HEK293T (cell line): ENCODE measurements around the gene KLC1.

ENCODE experiments used
- CTCF ChIA-PET: fragments of 350-600 bp; formaldehyde crosslinking; extraction: SDS; loops from one replicate; lab custom pipeline; 2021; ENCODE audit warnings: antibody characterized with exemption, inconsistent platforms; lab: Yijun Ruan, JAX
- POLR2A ChIA-PET: fragments of 350-600 bp; formaldehyde crosslinking; extraction: SDS; loops from one replicate; lab custom pipeline; 2020; ENCODE audit warnings: antibody characterized with exemption, inconsistent platforms; lab: Yijun Ruan, JAX
- DNase-seq: peaks from one replicate; pipeline ENCODE4 v3.0.0; 2012; ENCODE audit warnings: mixed read lengths; ENCODE audit errors: extremely low spot score
- ARNT ChIP-seq: fragments of 450-650 bp; IDR thresholded peaks from 2 replicates; pipeline ENCODE4 v1.6.1; 2017; ENCODE audit warnings: mild to moderate bottlenecking
- BHLHE40 ChIP-seq: fragments of 450-650 bp; IDR thresholded peaks from 2 replicates; pipeline ENCODE4 v1.6.1; 2016; ENCODE audit warnings: mild to moderate bottlenecking, moderate library complexity, borderline replicate concordance
- CTBP1 ChIP-seq: fragments of 450-650 bp; IDR thresholded peaks from 2 replicates; pipeline ENCODE4 v1.6.1; 2016; ENCODE audit warnings: borderline replicate concordance
- ELF4 ChIP-seq: fragments of 450-650 bp; IDR thresholded peaks from 2 replicates; pipeline ENCODE4 v1.6.1; 2017; ENCODE audit warnings: antibody characterized with exemption
- FOXA1 ChIP-seq: fragments of 450-650 bp; IDR thresholded peaks from 2 replicates; pipeline ENCODE4 v1.6.1; 2016; ENCODE audit warnings: mild to moderate bottlenecking
- FOXK2 ChIP-seq: fragments of 450-650 bp; IDR thresholded peaks from 2 replicates; pipeline ENCODE4 v1.6.1; 2016; ENCODE audit warnings: mild to moderate bottlenecking
- FOXM1 ChIP-seq: fragments of 450-650 bp; IDR thresholded peaks from 2 replicates; pipeline ENCODE4 v1.6.1; 2017; ENCODE audit warnings: mild to moderate bottlenecking, borderline replicate concordance
- HDGF ChIP-seq: fragments of 450-650 bp; IDR thresholded peaks from 2 replicates; pipeline ENCODE4 v1.6.1; 2017; ENCODE audit warnings: antibody characterized with exemption, borderline replicate concordance
- L3MBTL2 ChIP-seq: fragments of 450-650 bp; conservative IDR thresholded peaks from 2 replicates; pipeline ENCODE4 v1.6.1; 2016; ENCODE audit warnings: mild to moderate bottlenecking
- LEF1 ChIP-seq: fragments of 450-650 bp; IDR thresholded peaks from 2 replicates; pipeline ENCODE4 v1.6.1; 2017; ENCODE audit warnings: mild to moderate bottlenecking, borderline replicate concordance
- NFRKB ChIP-seq: fragments of 450-650 bp; IDR thresholded peaks from 2 replicates; pipeline ENCODE4 v1.6.1; 2016; ENCODE audit warnings: mild to moderate bottlenecking, moderate library complexity
- SP1 ChIP-seq: fragments of 450-650 bp; IDR thresholded peaks from 2 replicates; pipeline ENCODE4 v1.6.1; 2017
- SUZ12 ChIP-seq: fragments of 450-650 bp; IDR thresholded peaks from 2 replicates; pipeline ENCODE4 v1.6.1; 2016; ENCODE audit warnings: mild to moderate bottlenecking
- TARDBP ChIP-seq: fragments of 450-650 bp; IDR thresholded peaks from 2 replicates; pipeline ENCODE4 v1.6.1; 2016
- ZNF384 ChIP-seq: fragments of 450-650 bp; IDR thresholded peaks from 2 replicates; pipeline ENCODE4 v1.6.1; 2016
- TF ChIP-seq, protein P1 (sequence below): fragments of 450-650 bp; IDR thresholded peaks from 2 replicates; pipeline ENCODE4 v1.6.1; 2016

KLC1 gene

DNA sequence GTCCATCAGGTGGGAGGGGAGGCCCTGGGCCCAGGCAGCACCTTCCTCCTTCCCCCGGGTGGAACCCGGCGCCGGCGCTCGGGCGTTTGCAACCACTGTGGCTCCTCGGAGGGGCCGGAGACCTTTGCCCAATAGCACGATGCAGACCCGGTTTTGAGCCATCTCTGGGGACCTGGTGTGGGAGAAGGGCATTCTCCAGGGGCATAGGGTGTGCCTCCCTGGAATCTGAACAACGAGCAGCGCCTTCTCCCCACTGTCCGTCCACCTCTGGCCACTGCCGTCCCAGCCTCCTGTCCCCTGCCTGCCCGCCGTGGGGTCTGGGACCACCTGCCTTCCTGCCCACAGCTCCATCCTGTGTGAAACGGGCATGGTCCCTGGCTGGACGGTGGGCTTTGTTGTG is 99.1 kb downstream of the KLC1 start:
- TF ChIP-seq ZNF384 (no peak), TARDBP (no peak), ARNT (no peak)
- POLR2A ChIA-PET, result no interaction called here
- CTCF ChIA-PET, result interaction anchor here (1.3 kb wide), 1 partner anchor 209 kb away, joined by 3 read pairs; no protein-coding TSS in a partner anchor
- no peak for DNase-seq

DNA sequence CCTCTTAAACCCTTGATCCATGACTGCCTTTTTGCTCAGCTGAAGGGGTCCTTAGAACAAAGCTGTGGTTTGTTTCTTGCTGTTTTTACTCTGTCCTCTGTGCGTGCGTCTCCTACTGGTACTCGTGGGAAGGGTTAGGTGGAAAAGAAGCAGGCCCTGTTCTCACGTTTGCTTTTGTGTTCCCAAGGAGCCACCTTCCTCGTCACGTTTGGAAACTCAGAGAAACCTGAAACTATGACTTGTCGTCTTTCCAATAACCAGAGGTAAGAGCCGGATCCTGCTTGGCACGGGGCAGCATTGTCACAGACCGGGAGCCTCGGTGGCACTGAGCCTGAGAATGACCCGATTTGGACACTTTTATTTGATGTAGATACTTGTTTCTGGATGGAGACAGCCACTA is 99.7 kb downstream of the KLC1 start:
- TF ChIP-seq CTBP1 (no peak), FOXM1 (no peak), LEF1 (no peak)
- TF ChIP-seq, protein P1, sequence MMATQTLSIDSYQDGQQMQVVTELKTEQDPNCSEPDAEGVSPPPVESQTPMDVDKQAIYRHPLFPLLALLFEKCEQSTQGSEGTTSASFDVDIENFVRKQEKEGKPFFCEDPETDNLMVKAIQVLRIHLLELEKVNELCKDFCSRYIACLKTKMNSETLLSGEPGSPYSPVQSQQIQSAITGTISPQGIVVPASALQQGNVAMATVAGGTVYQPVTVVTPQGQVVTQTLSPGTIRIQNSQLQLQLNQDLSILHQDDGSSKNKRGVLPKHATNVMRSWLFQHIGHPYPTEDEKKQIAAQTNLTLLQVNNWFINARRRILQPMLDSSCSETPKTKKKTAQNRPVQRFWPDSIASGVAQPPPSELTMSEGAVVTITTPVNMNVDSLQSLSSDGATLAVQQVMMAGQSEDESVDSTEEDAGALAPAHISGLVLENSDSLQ, result no peak
- CTCF ChIA-PET, result interaction anchor here (1.3 kb wide), 1 partner anchor 210 kb away, joined by 3 read pairs; no protein-coding TSS in a partner anchor
- POLR2A ChIA-PET, result interaction anchor here (1.7 kb wide), 1 partner anchor 13 kb away, joined by 4 read pairs; the partner anchor contains the start of genes XRCC3 and ZFYVE21
- no peak for DNase-seq

DNA sequence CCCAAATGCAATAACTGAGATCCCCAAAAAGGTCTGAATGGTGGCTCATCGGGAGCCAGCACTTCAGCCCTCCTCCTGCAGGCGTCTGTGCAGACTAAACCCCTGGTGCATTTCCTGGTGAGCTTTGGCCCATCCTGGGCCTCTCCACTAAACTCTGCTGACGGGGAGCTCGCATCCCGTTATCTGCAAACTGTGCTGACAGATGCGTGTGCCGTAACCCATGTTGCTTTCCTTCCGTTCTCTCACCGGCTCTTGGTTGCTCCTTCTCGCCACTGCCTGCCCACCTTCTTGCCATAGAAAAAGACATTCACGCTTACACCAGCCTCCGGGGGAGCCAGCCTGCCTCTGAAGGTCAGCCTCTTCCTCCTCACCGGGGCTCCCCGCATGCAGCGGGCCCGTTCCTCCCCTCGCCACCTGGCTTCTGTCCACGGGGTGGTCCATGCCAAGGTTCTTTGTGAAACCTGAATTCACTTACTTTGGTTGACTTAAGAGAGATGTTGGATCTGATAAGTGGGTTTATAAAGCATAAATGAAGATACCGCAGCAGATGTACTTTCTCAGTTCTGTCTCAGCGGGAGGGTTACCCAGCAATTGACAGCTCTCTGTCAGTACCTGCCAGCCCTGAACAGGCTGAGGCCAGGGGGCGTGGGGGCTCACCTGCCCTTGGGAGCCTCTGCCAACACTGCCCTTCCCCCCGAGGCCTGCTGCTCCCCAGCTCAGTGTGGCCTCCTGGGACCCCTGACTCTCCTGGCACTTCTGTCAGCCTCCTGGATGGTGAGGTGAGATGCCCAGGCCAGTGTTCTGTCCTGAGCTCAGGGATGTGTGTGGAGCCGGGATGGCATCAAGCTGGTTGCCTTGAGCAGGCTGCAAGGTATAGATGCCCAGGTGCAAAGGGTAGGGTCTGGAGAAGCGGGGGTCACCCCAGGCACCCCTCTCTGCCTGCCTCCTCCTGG is 100.8 kb downstream of the KLC1 start:
- TF ChIP-seq HDGF (no peak), L3MBTL2 (no peak), FOXM1 (no peak), SUZ12 (no peak), ARNT (no peak), CTBP1 (no peak), FOXK2 (no peak), NFRKB (no peak), FOXA1 (no peak), ELF4 (no peak), SP1 (no peak), ZNF384 (no peak)
- TF ChIP-seq, protein P1, result no peak
- POLR2A ChIA-PET, result interaction anchor here (1.7 kb wide), 1 partner anchor 14 kb away, joined by 4 read pairs; the partner anchor contains the start of genes XRCC3 and ZFYVE21
- CTCF ChIA-PET, result no interaction called here
- no peak for DNase-seq

DNA sequence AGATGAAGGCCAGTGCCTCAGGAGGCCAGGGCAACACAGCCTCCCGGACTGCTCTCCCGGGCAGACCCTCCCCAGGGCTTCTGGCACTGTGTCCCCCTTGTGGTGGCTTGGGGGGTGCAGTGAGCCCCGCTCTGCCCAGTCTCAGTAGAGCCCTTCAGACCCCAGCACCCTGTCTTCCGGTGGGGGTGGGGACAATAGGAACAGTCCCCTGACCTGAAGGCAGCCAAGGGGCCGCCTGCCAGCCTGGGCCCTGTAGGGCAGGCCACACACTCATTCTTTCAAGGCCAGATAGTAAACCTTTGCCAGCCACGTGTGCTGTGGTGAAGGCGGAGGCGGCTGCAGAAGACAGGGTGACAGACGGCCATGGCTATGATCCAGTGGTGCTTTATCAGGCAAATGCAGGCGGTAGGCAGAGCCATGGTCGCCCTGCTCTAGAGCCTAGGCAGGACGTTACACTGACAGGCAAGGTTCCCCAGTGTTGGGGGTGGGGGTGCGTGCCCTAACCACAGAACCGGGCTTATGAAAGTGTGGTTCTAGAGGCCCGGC is 101.6 kb downstream of the KLC1 start:
- no peak for DNase-seq
- no peak for TF ChIP-seq FOXK2
- no peak for TF ChIP-seq ZNF384
- no peak for TF ChIP-seq HDGF
- TF ChIP-seq, protein P1, result no peak
- TF ChIP-seq ARNT, result no peak
- TF ChIP-seq BHLHE40, result no peak
- no peak for TF ChIP-seq ELF4
- CTCF ChIA-PET, result no interaction called here
- POLR2A ChIA-PET, result no interaction called here

DNA sequence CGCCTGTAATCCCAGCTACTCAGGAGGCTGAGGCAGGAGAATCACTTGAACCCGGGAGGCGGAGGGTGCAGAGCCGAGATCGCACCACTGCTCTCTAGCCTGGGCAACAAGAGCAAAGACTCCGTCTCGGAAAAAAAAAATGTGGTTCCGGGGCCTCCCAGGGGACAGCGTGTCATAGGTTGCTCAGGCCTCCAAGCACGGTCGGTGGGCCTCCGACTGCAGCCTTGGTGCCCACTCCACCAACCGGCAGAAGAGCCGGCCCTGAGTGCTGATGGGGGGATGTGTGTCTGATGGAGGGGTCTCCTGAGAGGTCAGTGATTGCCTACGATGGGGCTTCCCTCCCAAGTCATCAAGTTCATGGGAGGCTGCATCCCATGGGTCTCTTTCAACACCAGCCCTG is 102.5 kb downstream of the KLC1 start:
- POLR2A ChIA-PET, result no interaction called here
- DNase-seq, result no peak
- TF ChIP-seq ZNF384 (no peak), FOXA1 (no peak), ELF4 (no peak), BHLHE40 (no peak), TARDBP (no peak), L3MBTL2 (no peak), ARNT (no peak), HDGF (no peak), FOXM1 (no peak), LEF1 (no peak), NFRKB (no peak), SUZ12 (no peak), SP1 (no peak), CTBP1 (no peak), FOXK2 (no peak)
- TF ChIP-seq, protein P1, result no peak
- CTCF ChIA-PET, result no interaction called here
